Tibial nerve (tissue), 3 donors: Measurements from ENCODE around the gene CTNNA2.

Experiments used
- CTCF ChIP-seq, 5 experiments: fragments of 200-600 bp in 3 of 5; fragments of 450-650 bp in 2 of 5; sonication (generic) in 3 of 5; IDR thresholded peaks; one replicate each; pipeline ENCODE4 v1.5.1; 2016 to 2019; ENCODE audit warnings: antibody characterized with exemption in 5 of 5, mild to moderate bottlenecking in 3 of 5, moderate library complexity in 2 of 5
- POLR2A ChIP-seq, 2 donors: fragments of 450-650 bp; IDR thresholded peaks; one replicate each; pipeline ENCODE4 v1.6.1; 2017; ENCODE audit warnings: antibody characterized with exemption in 2 of 2, mild to moderate bottlenecking in 2 of 2, moderate library complexity in 2 of 2

GRCh38 chr2:79619442-79619841, 106.6 kb downstream of the CTNNA2 start:
- TF ChIP-seq CTCF (IDR thresholded peaks at IDR 0.05) = no peak
- no peak for TF ChIP-seq POLR2A (IDR thresholded peaks at IDR 0.05)
